Keratinocyte (primary cell): Measurements from ENCODE around the gene ZC3H12A. TPM values are rescaled to one million over a fixed set of nuclear protein-coding genes. Genes with fewer than 3 reads are reported as not detected.

ENCODE experiments used
- DNase-seq: peaks from one replicate; pipeline ENCODE4 v3.0.0-alpha.2; 2011; ENCODE audit warnings: low read depth, missing footprints, low spot score
- FAIRE-seq: peaks from 2 replicates; lab custom pipeline; 2011; peaks lifted over from hg19 to GRCh38; lab: Jason Lieb, UNC
- H2AFZ ChIP-seq: 2 replicates; pipeline ENCODE4 v1.6.0; 2012; ENCODE audit warnings: low read length, control low read depth, inconsistent platforms; ENCODE audit not compliant: control insufficient read depth
- H3K27ac ChIP-seq: 2 replicates; pipeline ENCODE4 v1.5.1; 2011; ENCODE audit warnings: low read length; ENCODE audit not compliant: control insufficient read depth, insufficient read depth
- H3K27me3 ChIP-seq: 3 replicates; pipeline ENCODE4 v1.6.0; 2011; ENCODE audit warnings: low read length; ENCODE audit not compliant: control insufficient read depth, insufficient read depth; ENCODE audit errors: extremely low read depth
- H3K36me3 ChIP-seq, 2 experiments: 2 replicates in 1 of 2; 3 replicates in 1 of 2; pipeline ENCODE4 v1.5.1; 2011; ENCODE audit warnings: low read length in 2 of 2, mild to moderate bottlenecking in 1 of 2; ENCODE audit not compliant: control insufficient read depth in 2 of 2, insufficient read depth in 2 of 2; ENCODE audit errors: extremely low read depth in 1 of 2
- H3K4me1 ChIP-seq: 3 replicates; pipeline ENCODE4 v1.5.1; 2011; ENCODE audit warnings: low read length; ENCODE audit not compliant: control insufficient read depth, insufficient read depth; ENCODE audit errors: extremely low read depth
- H3K4me2 ChIP-seq: 3 replicates; pipeline ENCODE4 v1.6.0; 2011; ENCODE audit warnings: low read depth, low read length; ENCODE audit not compliant: control insufficient read depth, insufficient read depth; ENCODE audit errors: extremely low read depth
- H3K4me3 ChIP-seq, 3 experiments: fragments of 200-600 bp in 1 of 3; sonication (generic) in 1 of 3; 2 replicates in 2 of 3; 3 replicates in 1 of 3; pipeline ENCODE4 v1.5.1; 2011 to 2016; ENCODE audit warnings: low read length in 3 of 3, mild to moderate bottlenecking in 3 of 3, control low read depth in 2 of 3, inconsistent platforms in 1 of 3, low read depth in 1 of 3, mixed read lengths in 1 of 3, mixed run types in 1 of 3, moderate library complexity in 1 of 3; ENCODE audit not compliant: control insufficient read depth in 2 of 3, insufficient read depth in 2 of 3; ENCODE audit errors: extremely low read depth in 1 of 3
- H3K79me2 ChIP-seq: 2 replicates; pipeline ENCODE4 v1.6.0; 2012; ENCODE audit warnings: low read length; ENCODE audit not compliant: control insufficient read depth, insufficient read depth
- H3K9ac ChIP-seq: 3 replicates; pipeline ENCODE4 v1.6.0; 2011; ENCODE audit warnings: low read length; ENCODE audit not compliant: control insufficient read depth, insufficient read depth; ENCODE audit errors: extremely low read depth
- H3K9me1 ChIP-seq: 3 replicates; pipeline ENCODE4 v1.6.0; 2011; ENCODE audit warnings: low read length; ENCODE audit not compliant: control insufficient read depth, insufficient read depth; ENCODE audit errors: extremely low read depth
- H3K9me3 ChIP-seq: 2 replicates; pipeline ENCODE4 v1.5.1; 2012; ENCODE audit warnings: low read depth, low read length; ENCODE audit not compliant: control insufficient read depth
- H4K20me1 ChIP-seq: 3 replicates; pipeline ENCODE4 v1.6.0; 2011; ENCODE audit warnings: low read length; ENCODE audit not compliant: control insufficient read depth, insufficient read depth; ENCODE audit errors: extremely low read depth
- CTCF ChIP-seq, 3 experiments: IDR thresholded peaks in 1 of 3; conservative IDR thresholded peaks in 1 of 3; optimal IDR thresholded peaks in 1 of 3; 2 replicates in 2 of 3; 3 replicates in 1 of 3; pipeline versions ENCODE3 to v1.5.1; 2011; ENCODE audit warnings: low read length in 3 of 3, mild to moderate bottlenecking in 3 of 3, moderate library complexity in 2 of 3, control low read depth in 1 of 3, inconsistent platforms in 1 of 3; ENCODE audit not compliant: insufficient read depth in 2 of 3; ENCODE audit errors: extremely low read depth in 1 of 3
- EZH2 ChIP-seq: IDR thresholded peaks from one replicate; pipeline ENCODE4 v1.6.1; 2012; ENCODE audit warnings: inconsistent platforms, mild to moderate bottlenecking, low read length, moderate library complexity
- dilution Hi-C: fragments of 300-500 bp; cut with MboI; formaldehyde crosslinking; loops from one replicate; pipeline ENCODE4 v1.7.0; 2020; ENCODE audit warnings: low sequenced_read_pairs; ENCODE audit not compliant: extremely low pct_ligation_motif_present
- polyA plus RNA-seq, 5 experiments: library from polyadenylated mRNA; depleted of rRNA in 3 of 5; stranded (reverse) in 3 of 5; stranded (forward) in 1 of 5; unstranded in 1 of 5; fragments of >200 nt; gene quantifications; 1 replicate in 1 of 5; 2 replicates in 3 of 5; 3 replicates in 1 of 5; pipeline versions ENCODE4 v1.2.1 to v1.2.3, GENCODE V29; 2011 to 2012; ENCODE audit warnings: missing spikeins in 2 of 5, low read depth in 1 of 5, low replicate concordance in 1 of 5

The ZC3H12A gene
- polyA plus RNA-seq, 1 donor (not counting 4 experiments of a cell fraction or from before 2014, with no cell fraction given), result 24.4 TPM

- H3K36me3 ChIP-seq, result no peaks in the 10 kb centered on the region
- dilution Hi-C loops, result no loop called here
- no peak overlapping the region for H3K9ac ChIP-seq
- no peak overlapping the region for H3K27ac ChIP-seq
- no peak overlapping the region for H3K4me2 ChIP-seq
- H4K20me1 ChIP-seq, result no peaks in the 10 kb centered on the region
- H3K27me3 ChIP-seq, result no peaks in the 10 kb centered on the region
- TF ChIP-seq CTCF (optimal IDR thresholded peaks at IDR 0.05 in 1 of 3, IDR thresholded peaks at IDR 0.05 in 1 of 3, conservative IDR thresholded peaks at IDR 0.05 in 1 of 3; ENCODE audit: extremely low read depth in 1 of 3, insufficient read depth in 2 of 3, low read length in 3 of 3) (no peak), EZH2 (no peak)
- FAIRE-seq (no peak), DNase-seq (no peak)
- H3K79me2 ChIP-seq, result no peaks in the 10 kb centered on the region
- no peaks in the 10 kb centered on the region for H3K4me1 ChIP-seq
- no peaks in the 10 kb centered on the region for H3K9me1 ChIP-seq
- no peak overlapping the region for H3K4me3 ChIP-seq
- no peaks in the 10 kb centered on the region for H3K9me3 ChIP-seq
- no peak overlapping the region for H2AFZ ChIP-seq
Observed at GRCh38 chr1:37429029-37429428, 45.4 kb upstream of the ZC3H12A start.

- DNase-seq, result no peak
- H3K9me3 ChIP-seq, result no peaks in the 10 kb centered on the region
- FAIRE-seq, result no peak
- TF ChIP-seq EZH2 (no peak), CTCF (optimal IDR thresholded peaks at IDR 0.05 in 1 of 3, IDR thresholded peaks at IDR 0.05 in 1 of 3, conservative IDR thresholded peaks at IDR 0.05 in 1 of 3; ENCODE audit: extremely low read depth in 1 of 3, insufficient read depth in 2 of 3, low read length in 3 of 3) (no peak)
- no peaks in the 10 kb centered on the region for H3K27me3 ChIP-seq
- no peaks in the 10 kb centered on the region for H3K79me2 ChIP-seq
- H3K4me1 ChIP-seq, result no peaks in the 10 kb centered on the region
- H3K27ac ChIP-seq, result no peak overlapping the region
- H2AFZ ChIP-seq, result no peak overlapping the region
- H3K4me3 ChIP-seq, result no peak overlapping the region
- H4K20me1 ChIP-seq, result no peaks in the 10 kb centered on the region
- no peaks in the 10 kb centered on the region for H3K36me3 ChIP-seq
- dilution Hi-C loops, result no loop called here
- H3K9me1 ChIP-seq, result no peaks in the 10 kb centered on the region
- no peak overlapping the region for H3K4me2 ChIP-seq
- H3K9ac ChIP-seq, result no peak overlapping the region
Observed at GRCh38 chr1:37430103-37430985, 44.0 kb upstream of the ZC3H12A start.
